Fibroblast of lung (primary cell): ENCODE measurements around the gene FHIT. TPM values are rescaled to one million over a fixed set of nuclear protein-coding genes. Genes with fewer than 3 reads are reported as not detected.
A peak's percentile ranks its signal among the peaks of the same experiment; 100 is the strongest.

ENCODE experiments used
- DNase-seq, 2 donors: peaks; one replicate each; pipeline versions ENCODE4 v3.0.0 to v3.0.0-alpha.2; 2010; ENCODE audit warnings: low read depth in 2 of 2
- H2AFZ ChIP-seq: 2 replicates; pipeline ENCODE4 v1.5.1; 2012; ENCODE audit warnings: low read length, control low read depth, inconsistent platforms
- H3K27ac ChIP-seq: 2 replicates; pipeline ENCODE4 v1.5.1; 2011; ENCODE audit warnings: low read length, control low read depth; ENCODE audit not compliant: insufficient read depth
- H3K27me3 ChIP-seq: 2 replicates; pipeline ENCODE4 v1.5.1; 2011; ENCODE audit warnings: mild to moderate bottlenecking, low read length; ENCODE audit not compliant: control insufficient read depth, insufficient read depth
- H3K36me3 ChIP-seq: 2 replicates; pipeline ENCODE4 v1.5.1; 2011; ENCODE audit warnings: low read length; ENCODE audit not compliant: control insufficient read depth, insufficient read depth
- H3K4me1 ChIP-seq: 2 replicates; pipeline ENCODE4 v1.5.1; 2011; ENCODE audit warnings: low read length; ENCODE audit not compliant: control insufficient read depth, insufficient read depth; ENCODE audit errors: extremely low read depth
- H3K4me2 ChIP-seq: 2 replicates; pipeline ENCODE4 v1.5.1; 2011; ENCODE audit warnings: low read length, control low read depth; ENCODE audit not compliant: insufficient read depth; ENCODE audit errors: extremely low read depth
- H3K4me3 ChIP-seq, 4 experiments: fragments of 200-600 bp in 1 of 4; sonication (generic) in 1 of 4; replicated peaks in 1 of 4; 2 replicates each; pipeline ENCODE4 v1.5.1; 2011 to 2016; ENCODE audit warnings: low read length in 4 of 4, low read depth in 3 of 4, mild to moderate bottlenecking in 3 of 4, control low read depth in 2 of 4, inconsistent platforms in 1 of 4, mixed read lengths in 1 of 4; ENCODE audit not compliant: insufficient read depth in 1 of 4; ENCODE audit errors: control extremely low read depth in 1 of 4
- H3K79me2 ChIP-seq: 2 replicates; pipeline ENCODE4 v1.5.1; 2012; ENCODE audit warnings: mild to moderate bottlenecking, low read length, inconsistent platforms; ENCODE audit not compliant: control insufficient read depth, insufficient read depth
- H3K9ac ChIP-seq: 2 replicates; pipeline ENCODE4 v1.5.1; 2011; ENCODE audit warnings: mild to moderate bottlenecking, low read length, control low read depth; ENCODE audit not compliant: insufficient read depth
- H3K9me3 ChIP-seq: 2 replicates; pipeline ENCODE4 v1.5.1; 2012; ENCODE audit warnings: low read depth, low read length; ENCODE audit not compliant: control insufficient read depth, insufficient read depth
- H4K20me1 ChIP-seq: 2 replicates; pipeline ENCODE4 v1.5.1; 2011; ENCODE audit warnings: low read length; ENCODE audit not compliant: control insufficient read depth, insufficient read depth; ENCODE audit errors: extremely low read depth
- EZH2 ChIP-seq: IDR thresholded peaks from 2 replicates; pipeline ENCODE4 v1.5.1; 2012; ENCODE audit warnings: low read length, control low read depth, mild to moderate bottlenecking; ENCODE audit errors: missing control alignments
- polyA plus RNA-seq, 2 donors: library from polyadenylated mRNA; depleted of rRNA in 1 of 2; stranded (reverse) in 1 of 2; unstranded in 1 of 2; fragments of >200 nt; gene quantifications; 2 replicates each; pipeline ENCODE4 v1.2.1, GENCODE V29; 2011 to 2012; ENCODE audit warnings: missing spikeins in 1 of 2
- total RNA-seq: library from RNA; depleted of rRNA; stranded (reverse); fragments of >200 nt; gene quantifications from 2 replicates; pipeline ENCODE4 v1.2.1, GENCODE V29; 2014
- TF ChIP-seq, protein P1 (sequence below), 2 donors: IDR thresholded peaks in 1 of 2; conservative IDR thresholded peaks in 1 of 2; 1 replicate in 1 of 2; 2 replicates in 1 of 2; pipeline ENCODE4 v1.5.1; 2011 to 2012; ENCODE audit warnings: low read length in 2 of 2, control low read depth in 1 of 2, inconsistent platforms in 1 of 2, low read depth in 1 of 2, mild to moderate bottlenecking in 1 of 2

Gene FHIT
- total and polyA plus RNA-seq, 2 donors (not counting 1 experiment from before 2014, with no cell fraction given): 0.79 to 2.1 TPM

DNA sequence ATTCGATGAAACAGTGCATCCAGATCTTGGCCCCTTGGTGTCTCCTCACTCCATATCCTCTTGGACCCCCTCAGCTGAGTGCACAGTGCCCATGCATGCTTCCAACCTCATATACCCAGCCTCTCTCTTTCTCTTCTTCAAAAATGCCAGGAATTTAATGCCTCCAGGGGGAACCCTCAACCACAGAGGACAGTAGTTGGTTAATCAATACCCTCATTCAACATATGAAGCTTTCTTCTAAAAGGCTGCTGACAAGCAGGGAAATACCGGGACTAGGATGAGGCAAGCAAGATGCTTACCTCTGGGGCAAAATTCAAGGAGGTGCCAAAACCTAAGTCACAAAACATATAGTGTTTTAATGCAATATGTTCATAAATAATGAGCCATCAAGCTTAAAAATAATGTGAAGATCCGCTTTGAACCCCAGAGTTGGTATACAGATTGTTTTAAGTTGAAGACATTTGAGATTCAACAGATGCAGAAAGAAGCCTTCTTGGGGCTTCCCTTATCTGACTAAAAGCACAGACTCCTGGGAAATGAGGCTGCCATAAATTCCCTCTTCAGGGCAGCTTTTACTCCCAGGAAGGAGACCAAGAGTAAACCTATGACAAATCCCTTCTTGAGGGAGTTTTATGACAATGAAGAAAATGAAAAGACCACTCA is 48.2 kb upstream of the FHIT start:
- Histone ChIP-seq H3K36me3 (no peaks in the 10 kb centered on the region), H3K27ac (no peak overlapping the region), H3K9me3 (no peaks in the 10 kb centered on the region), H3K9ac (no peak overlapping the region), H4K20me1 (no peaks in the 10 kb centered on the region), H3K4me1 (no peaks in the 10 kb centered on the region), H3K79me2 (no peaks in the 10 kb centered on the region), H3K27me3 (no peaks in the 10 kb centered on the region), H3K4me3 (no peak overlapping the region), H2AFZ (no peak overlapping the region), H3K4me2 (no peak overlapping the region)
- no peak for TF ChIP-seq EZH2
- TF ChIP-seq, protein P1, sequence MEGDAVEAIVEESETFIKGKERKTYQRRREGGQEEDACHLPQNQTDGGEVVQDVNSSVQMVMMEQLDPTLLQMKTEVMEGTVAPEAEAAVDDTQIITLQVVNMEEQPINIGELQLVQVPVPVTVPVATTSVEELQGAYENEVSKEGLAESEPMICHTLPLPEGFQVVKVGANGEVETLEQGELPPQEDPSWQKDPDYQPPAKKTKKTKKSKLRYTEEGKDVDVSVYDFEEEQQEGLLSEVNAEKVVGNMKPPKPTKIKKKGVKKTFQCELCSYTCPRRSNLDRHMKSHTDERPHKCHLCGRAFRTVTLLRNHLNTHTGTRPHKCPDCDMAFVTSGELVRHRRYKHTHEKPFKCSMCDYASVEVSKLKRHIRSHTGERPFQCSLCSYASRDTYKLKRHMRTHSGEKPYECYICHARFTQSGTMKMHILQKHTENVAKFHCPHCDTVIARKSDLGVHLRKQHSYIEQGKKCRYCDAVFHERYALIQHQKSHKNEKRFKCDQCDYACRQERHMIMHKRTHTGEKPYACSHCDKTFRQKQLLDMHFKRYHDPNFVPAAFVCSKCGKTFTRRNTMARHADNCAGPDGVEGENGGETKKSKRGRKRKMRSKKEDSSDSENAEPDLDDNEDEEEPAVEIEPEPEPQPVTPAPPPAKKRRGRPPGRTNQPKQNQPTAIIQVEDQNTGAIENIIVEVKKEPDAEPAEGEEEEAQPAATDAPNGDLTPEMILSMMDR (conservative IDR thresholded peaks at IDR 0.05 in 1 of 2, IDR thresholded peaks at IDR 0.05 in 1 of 2; ENCODE audit: low read depth in 1 of 2, low read length in 2 of 2): no peak
- DNase-seq: no peak

DNA sequence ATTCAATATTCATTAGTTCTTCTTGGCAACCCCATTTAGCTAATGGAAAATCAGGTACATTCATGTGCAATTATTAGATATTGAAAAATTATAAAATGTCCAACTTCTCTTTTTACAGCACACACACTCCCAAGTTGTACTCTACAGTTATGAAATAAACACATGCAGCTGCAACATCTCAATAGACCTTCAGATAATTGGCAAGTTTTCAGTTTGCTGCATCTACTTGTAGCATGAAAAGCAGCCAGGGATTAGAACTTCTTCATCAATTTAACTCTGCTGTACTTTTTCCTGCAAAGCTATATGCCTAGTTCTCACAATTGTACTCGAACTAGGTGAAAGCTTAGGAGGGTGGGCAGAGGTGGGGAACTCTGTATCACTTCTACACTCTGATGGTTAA is 46.6 kb upstream of the FHIT start:
- Histone ChIP-seq H3K27ac (no peak overlapping the region), H4K20me1 (no peaks in the 10 kb centered on the region), H2AFZ (no peak overlapping the region), H3K9ac (no peak overlapping the region), H3K27me3 (no peaks in the 10 kb centered on the region), H3K36me3 (no peaks in the 10 kb centered on the region), H3K4me3 (no peak overlapping the region), H3K79me2 (no peaks in the 10 kb centered on the region), H3K9me3 (no peaks in the 10 kb centered on the region), H3K4me2 (no peak overlapping the region), H3K4me1 (no peaks in the 10 kb centered on the region)
- DNase-seq: peak in 1 of 2 donors; percentile 8
- TF ChIP-seq EZH2: no peak
- TF ChIP-seq, protein P1 (conservative IDR thresholded peaks at IDR 0.05 in 1 of 2, IDR thresholded peaks at IDR 0.05 in 1 of 2; ENCODE audit: low read depth in 1 of 2, low read length in 2 of 2): no peak

DNA sequence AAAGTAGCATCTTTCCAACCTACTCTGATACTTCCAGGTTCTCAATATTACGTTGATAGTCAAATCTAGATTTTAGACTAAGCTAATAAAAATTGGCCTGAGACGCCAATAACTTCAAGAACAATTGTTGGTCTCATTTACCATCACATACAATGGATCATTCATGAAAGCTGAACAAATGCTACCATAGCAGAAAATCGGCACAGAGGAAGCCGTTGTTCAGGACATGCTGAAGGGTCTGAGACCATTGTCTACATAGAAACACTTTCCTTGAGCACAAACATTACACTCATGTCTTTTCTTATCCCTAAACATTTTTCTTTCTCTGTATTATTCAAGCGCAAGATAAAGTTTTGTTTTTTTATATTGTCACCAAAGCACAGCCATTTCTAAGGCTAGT is 37.2 kb upstream of the FHIT start:
- H3K36me3 ChIP-seq: no peaks in the 10 kb centered on the region
- no peaks in the 10 kb centered on the region for H3K9me3 ChIP-seq
- no peak overlapping the region for H3K9ac ChIP-seq
- TF ChIP-seq, protein P1 (conservative IDR thresholded peaks at IDR 0.05 in 1 of 2, IDR thresholded peaks at IDR 0.05 in 1 of 2; ENCODE audit: low read depth in 1 of 2, low read length in 2 of 2): no peak
- TF ChIP-seq EZH2: no peak
- no peaks in the 10 kb centered on the region for H3K4me1 ChIP-seq
- H3K4me2 ChIP-seq: no peak overlapping the region
- no peak for DNase-seq
- H3K27me3 ChIP-seq: no peaks in the 10 kb centered on the region
- no peaks in the 10 kb centered on the region for H4K20me1 ChIP-seq
- H2AFZ ChIP-seq: no peak overlapping the region
- H3K79me2 ChIP-seq: no peaks in the 10 kb centered on the region
- H3K27ac ChIP-seq: no peak overlapping the region
- H3K4me3 ChIP-seq: no peak overlapping the region
